IPS DF 19.7 (cell line): ENCODE data around the gene SMAD2.

Experiments
- DNase-seq: peaks from one replicate; pipeline ENCODE4 v3.0.0-alpha.2; 2013; ENCODE audit warnings: low read depth, low spot score

The SMAD2 gene

GRCh38 chr18:47932190-47932589 is 1.7 kb upstream of the SMAD2 start:
- DNase-seq = no peak

GRCh38 chr18:47931718-47932103 is 1.3 kb upstream of the SMAD2 start:
- no peak for DNase-seq

GRCh38 chr18:47930931-47931717 is 665 bp upstream of the SMAD2 start:
- DNase-seq = peak; percentile 82

- no peak for DNase-seq
Measured at GRCh38 chr18:47929681-47930198, 719 bp downstream of the SMAD2 start.

GRCh38 chr18:47928466-47928865 is 2.0 kb downstream of the SMAD2 start:
- no peak for DNase-seq

GRCh38 chr18:47926101-47926850 is 4.2 kb downstream of the SMAD2 start:
- no peak for DNase-seq

GRCh38 chr18:47919916-47920315 is 10.5 kb downstream of the SMAD2 start:
- DNase-seq = no peak

GRCh38 chr18:47917923-47918610 is 12.4 kb downstream of the SMAD2 start:
- no peak for DNase-seq

- no peak for DNase-seq
Measured at GRCh38 chr18:47915930-47916329, 14.5 kb downstream of the SMAD2 start.

- DNase-seq = no peak
Measured at GRCh38 chr18:47915229-47915628, 15.2 kb downstream of the SMAD2 start.

GRCh38 chr18:47912794-47913585 is 17.5 kb downstream of the SMAD2 start:
- no peak for DNase-seq

- no peak for DNase-seq
Measured at GRCh38 chr18:47912343-47912742, 18.1 kb downstream of the SMAD2 start.

GRCh38 chr18:47911877-47912276 is 18.6 kb downstream of the SMAD2 start:
- no peak for DNase-seq

- no peak for DNase-seq
Measured at GRCh38 chr18:47909484-47909883, 21.0 kb downstream of the SMAD2 start.

GRCh38 chr18:47908592-47908991 is 21.9 kb downstream of the SMAD2 start:
- DNase-seq = no peak

GRCh38 chr18:47906408-47906807 is 24.1 kb downstream of the SMAD2 start:
- DNase-seq = no peak

- no peak for DNase-seq
Measured at GRCh38 chr18:47903809-47904208, 26.6 kb downstream of the SMAD2 start.

- no peak for DNase-seq
Measured at GRCh38 chr18:47901624-47902362, 28.7 kb downstream of the SMAD2 start.

- DNase-seq = no peak
Measured at GRCh38 chr18:47899107-47899840, 31.2 kb downstream of the SMAD2 start.

- DNase-seq = no peak
Measured at GRCh38 chr18:47898696-47899095, 31.8 kb downstream of the SMAD2 start.
